NCI-H2029 (cell line): ENCODE measurements around the gene NEUROD2.

ENCODE experiments used
- DNase-seq: peaks from one replicate; lab custom pipeline; 2025; lab: John Stamatoyannopoulos, UW

Gene NEUROD2

DNA sequence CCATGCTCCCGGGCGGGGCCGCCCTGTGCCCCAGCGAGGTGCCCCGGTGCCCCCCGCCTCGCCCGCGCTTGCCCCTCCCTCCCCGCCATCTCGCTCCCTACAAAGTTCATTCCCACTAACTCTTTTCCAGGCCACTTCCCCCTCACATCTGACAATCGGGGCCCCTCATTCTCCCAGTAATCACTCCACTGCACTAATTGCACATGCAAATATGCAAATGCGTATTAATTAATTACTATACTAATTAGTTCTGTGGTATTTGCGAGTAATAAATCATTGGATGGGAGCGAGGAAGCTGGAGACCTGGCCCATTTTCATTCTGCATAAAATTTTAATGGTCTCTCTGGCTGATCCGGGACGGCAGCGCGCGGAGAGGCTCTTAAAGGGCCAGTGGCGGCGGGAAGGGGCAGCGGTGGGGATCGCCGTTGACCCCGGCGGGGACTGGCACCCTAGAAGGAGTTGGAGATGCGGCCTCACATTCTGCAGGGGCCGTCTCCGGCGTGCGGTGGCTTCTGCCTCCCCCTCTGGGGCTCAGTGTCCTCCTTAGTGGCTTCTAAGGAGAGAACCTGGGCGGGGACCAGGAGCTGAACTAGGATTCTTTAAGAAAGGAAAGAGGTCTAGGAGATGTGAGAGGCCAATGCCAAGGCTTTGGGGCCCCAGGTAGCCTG, 10.7 kb upstream of the NEUROD2 start:
- DNase-seq, result peak; percentile 26

DNA sequence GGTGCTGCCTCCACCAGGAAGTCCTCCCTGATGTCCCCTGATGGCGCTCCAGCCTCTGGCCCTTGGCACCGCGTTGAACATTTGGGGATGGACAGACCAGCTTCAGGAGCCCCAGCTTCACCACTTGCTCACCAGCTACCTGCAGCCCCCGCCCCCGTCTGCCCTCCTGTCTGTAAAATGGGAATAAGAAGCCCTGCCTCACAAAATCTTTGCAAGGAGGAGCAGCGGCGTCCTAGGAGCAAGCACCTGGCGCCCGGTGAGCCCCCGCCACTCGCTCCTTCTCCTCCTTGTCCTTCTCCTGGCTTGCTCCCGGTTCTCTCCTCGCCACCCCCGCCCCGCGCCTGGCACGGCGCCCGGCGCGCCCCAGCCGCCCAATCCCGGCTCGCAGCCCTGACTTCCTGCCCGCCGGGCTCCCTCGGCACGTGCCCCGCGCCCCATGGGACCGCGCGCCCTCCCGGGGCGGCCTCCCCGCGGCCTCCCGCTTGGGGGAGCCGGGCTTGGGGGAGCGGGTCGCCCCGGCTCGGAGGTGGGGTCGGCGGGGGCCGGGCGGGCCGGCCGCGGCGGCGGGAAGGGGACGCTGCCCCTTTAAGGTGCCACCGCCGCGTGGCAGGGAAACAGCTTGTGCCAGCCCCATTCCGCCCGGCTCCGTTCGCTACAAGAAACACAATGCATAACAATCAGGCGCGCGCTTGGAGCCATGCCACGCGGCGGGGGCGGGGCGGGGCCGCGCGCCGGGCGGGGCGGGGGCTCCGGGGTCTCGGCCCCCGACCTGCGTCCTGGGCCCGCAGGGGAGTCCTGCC, 9.9 kb upstream of the NEUROD2 start:
- peak; percentile 54 for DNase-seq

DNA sequence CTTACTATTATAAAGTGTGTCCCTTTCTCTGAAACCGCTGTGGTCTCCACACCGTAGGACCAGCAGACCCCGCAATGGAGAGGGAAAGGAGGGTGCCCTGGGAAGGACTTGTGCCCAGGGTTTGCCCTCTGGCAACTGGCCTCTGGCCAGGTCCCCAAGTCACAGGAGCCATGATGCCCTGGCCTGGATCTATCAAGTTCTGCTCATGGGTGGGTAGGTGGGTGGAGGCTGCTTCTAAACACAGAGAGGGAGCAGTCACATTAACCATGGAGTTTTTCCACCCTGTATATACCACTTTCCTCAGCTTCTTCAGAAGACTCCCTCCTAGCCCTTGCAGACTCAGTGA, 9.4 kb upstream of the NEUROD2 start:
- no peak for DNase-seq

DNA sequence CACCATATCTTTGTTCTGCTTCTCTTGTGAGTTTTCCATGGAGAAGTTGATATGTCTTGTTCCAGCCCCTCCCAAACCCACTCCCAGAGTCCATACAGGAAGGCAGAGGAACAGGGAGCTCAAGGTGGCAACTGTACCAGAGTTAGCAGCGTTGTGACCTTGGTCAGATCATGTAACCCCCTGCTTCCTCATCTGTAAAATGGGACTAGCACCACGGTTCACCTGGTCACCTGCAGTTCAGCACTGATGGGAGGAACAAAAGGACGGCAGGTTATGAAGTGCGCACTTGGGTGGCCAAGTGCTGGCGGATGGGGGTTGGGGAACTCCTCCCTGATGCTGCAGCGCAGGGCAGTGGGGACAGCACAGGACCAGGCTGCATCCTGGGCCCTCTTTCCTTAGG, 7.7 kb upstream of the NEUROD2 start:
- DNase-seq, result no peak

DNA sequence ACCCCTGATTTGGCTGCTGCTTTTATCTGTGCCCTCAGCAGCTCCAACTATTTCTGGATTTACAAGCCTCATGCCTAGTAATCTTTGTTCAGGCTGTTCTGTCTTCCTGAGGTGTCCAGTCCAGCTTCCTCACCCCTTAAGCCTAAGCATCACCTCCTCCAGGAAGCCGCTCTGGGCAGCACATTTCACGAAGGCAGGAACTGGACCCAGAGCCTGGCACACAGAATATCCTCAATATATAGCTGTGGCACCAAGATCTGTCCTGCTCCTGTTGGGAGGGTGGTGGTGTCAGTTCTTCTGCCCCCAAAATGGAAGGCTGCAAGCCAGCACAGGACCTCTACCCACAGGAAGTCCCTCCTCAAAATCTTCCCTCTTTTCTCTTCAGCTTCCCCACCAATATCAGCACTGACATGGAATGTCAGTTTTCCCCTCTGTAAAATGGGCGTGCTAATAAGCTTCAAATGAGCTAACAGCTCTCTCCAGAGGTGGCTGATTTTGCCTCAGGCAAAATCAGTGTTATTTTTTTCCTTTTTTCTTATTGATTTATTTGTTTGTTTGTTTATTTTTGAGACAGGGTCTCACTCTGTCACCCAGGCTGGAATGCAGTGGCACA, 6.9 kb upstream of the NEUROD2 start:
- no peak for DNase-seq

DNA sequence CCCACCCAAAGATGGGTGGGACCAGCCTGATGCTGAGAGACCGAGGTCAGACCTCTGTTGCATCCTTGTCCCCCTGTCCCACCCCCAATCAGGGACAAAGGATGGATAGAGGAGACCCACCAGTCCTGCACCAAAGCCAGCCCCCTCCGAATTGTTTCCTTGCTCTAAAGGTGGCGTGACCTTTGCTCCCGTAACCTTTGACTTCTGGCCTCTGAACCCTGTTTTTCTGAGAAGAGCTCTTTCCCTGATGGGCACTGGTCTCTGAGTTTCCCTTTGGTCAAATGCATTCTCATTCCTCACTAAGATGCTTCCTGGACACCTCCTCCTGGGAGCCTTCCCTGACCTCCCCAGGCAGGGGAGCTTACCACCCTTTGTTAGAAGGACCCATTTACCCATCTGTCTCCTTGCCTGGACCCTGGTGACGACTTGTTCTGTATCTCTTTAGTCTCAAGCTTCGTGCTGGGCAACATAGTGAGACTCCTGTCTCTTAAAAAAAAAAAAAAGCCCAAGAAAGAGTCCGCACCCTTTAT, 5.3 kb upstream of the NEUROD2 start:
- no peak for DNase-seq

DNA sequence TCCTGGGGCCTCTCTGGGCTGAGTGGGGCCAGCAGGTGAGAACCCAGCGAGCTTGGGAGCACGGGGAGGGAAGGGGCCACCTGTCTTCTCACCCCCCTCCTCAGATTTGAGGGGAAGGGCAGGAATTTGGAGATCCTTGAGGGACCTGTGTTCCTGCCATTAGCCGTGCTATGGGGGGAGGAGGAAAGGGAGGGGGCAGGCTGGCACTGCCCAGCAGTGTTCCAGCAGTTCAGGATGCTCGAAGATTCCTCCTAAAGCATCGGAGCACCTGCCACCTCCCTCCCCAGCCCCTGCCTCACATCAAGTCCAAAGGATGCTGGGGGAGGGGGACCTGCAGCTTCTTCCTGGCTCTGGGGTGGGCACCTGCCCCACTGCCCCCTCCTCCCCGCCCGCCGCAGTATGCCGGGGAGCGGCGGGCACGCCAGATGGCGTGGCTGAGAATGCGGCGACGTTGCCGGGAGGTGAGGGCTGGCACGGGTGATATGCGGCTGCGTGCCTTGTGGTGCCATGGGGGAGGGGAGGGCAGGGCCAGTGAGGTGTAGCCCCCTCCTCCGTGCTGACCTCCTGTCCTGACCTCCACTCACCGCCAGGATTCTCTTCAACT, 4.7 kb upstream of the NEUROD2 start:
- DNase-seq, result no peak

GRCh38 chr17:39611401-39612112, 3.8 kb upstream of the NEUROD2 start:
- DNase-seq, result no peak

DNA sequence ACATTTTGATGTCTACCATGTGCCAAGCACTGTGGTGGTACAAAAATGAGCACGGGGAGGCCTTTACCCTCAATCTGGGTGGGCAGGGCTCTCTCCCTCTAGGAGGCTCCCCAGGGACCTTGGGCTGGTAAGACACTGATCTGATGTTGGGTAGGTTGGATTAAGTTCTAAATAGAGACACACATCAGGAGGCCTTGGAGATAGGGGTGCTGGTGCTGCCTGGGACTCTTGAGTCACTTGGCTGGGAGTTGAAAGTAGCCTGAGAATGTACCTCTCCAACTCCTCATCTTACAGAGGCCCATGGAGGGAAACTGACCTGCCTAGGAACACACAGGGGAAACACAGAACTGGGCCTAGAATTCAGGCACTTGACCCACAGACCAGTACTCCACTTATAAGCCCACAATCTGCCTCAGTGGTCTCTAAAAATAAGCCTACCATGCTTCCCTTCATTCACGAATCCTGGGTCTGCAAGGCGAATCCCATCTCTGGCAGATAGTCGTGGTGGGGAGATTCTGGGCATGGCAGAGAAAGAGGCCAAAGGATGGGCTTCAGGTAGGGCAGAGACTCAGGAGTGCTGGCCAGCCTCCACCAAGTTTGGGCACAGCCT, 1.8 kb upstream of the NEUROD2 start:
- no peak for DNase-seq

DNA sequence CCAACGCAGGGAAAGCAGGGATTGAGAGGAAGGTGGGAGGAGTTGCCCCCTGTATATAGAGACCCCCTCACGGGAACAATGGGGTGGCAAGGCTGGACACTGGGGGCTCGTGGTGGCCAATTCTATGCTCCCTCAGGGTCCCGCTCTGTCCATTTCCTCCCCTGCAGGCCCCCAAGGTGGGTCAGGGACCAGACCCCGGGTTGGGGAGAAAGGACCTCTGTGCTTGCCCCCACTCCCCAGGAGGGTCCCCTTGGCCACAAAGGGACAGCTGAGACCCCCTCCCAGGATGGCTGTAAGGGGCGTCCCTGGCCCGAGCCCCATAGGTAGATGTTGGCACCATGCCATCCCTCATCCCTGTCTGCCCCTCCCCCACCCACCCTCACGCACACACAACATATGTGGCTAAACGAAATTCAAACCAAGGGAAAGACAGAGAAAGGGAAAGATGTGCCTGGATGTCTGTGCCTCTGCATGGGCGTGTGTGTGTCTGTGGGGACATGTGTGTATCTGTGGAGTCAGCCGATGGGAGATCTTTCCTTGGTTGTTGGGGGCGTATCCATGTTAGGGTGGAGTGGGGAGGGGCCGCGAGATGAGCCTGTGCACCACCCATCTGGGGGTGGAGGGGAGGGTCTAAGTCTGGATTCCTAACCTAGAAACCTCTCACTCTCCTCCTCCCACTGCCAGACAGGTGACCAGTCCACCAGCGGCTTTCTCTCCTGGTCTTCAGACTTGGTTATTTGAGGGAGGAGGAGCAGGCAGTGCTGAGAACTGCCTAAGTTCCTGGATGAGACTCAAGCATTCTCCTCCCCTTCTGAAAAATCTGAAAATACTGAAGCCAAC, 642 bp upstream of the NEUROD2 start:
- no peak for DNase-seq

DNA sequence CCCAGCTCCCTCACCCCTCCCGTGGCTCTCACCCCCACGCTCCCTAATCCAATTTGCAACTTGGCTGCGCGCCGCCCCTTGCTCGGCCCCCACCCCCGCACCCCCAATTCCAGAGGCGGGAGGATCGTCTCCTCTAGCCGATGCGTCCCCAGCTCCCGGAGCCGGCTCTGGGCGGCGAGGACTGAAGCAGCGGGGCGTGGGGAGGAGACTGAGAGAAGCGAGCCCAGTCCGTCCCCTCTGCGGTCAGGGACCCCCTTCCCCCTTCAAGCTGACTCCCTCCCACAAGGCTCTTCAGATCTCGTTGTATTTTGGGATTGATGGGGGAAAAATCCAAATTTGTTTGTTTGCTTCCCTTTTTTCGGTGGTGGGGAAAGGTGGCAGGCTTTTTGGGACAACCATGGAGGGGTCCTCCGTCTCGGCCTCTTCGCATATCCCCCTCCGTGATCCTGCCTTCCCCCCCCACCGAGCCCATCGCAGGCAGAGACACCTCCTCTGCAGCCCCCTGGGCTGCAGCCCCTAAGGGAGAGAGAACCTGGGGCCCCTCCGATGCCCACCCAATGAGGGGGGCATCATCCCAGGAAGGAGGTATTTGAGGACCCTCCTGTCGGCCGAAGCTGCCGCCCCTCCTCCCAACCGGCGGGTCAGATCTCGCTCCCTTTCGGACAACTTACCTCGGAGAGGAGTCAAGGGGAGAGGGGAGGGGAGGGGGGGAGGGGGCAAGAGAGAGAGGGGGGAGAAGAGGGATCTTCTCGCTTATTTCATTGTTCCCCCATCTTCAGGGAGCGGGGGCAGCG, 466 bp downstream of the NEUROD2 start:
- no peak for DNase-seq

DNA sequence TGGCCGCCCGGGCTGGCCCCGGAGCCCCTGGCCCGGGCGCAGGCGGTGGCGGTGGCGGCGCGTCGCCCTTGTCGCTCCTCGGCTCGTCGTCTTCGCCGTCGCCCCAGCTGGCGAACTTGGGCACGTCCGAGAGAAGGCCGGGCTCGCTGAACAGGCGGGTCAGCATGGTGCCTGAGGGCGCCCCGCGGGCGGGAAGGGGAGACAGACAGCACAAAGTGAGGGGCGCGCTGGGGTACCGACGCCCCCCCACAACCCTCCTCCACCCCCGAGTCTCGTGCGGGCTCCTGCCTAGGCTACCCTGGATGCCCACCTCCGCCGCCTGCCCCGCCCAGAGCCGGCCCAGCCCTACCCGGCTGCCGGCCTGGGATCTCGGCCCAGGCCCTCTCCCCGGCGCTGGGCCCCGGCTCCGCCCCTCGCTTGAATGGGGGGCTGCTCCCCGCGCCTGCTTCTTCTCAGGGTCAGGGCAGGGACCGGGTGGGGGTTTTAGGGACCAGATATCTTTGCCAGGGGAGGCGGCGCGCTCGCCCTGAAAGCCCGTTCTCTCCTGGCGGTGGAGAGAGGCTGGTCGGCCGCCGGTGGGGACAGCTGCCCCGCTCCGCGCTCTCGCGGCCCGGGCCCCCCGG, 1.2 kb downstream of the NEUROD2 start:
- no peak for DNase-seq

DNA sequence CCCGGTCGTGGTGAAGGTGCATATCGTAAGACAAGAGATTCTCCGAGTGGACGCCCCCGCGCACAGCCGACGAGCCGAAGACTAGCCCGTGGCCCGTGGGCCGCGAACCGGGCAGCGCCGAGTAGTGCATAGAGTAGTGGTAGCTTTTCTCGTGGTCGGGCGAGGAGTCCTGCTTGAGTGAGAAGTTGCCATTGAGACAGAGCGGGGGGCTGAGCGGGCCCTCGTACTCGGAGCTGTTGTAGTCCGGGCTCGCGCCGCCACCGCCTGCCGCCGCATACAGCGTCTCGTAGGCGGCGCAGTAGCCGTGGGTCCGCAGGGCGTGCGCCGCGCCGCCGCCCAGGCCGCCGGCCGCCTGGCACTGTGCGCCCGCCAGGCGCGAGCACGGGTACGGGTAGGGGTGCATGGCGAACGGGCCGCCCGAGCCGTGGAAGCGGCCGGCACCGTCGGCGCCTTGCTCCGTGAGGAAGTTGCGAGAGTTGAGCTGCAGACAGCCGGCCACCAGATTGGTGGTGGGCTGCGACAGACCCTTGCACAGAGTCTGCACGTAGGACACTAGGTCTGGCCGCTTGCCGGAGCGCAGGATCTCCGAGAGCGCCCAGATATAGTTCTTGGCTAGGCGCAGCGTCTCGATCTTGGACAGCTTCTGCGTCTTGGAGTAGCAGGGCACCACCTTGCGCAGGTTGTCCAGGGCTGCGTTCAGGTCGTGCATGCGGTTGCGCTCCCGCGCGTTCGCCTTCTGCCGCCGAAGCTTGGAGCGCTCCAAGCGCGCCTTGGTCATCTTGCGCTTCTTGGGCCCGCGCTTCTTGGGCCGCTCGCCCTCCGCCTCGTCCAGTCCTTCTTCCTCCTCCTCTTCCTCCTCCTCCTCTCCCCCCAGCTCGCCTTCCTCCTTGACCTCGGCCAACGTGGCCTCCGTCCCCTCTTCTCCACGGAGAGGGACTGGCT, 2.0 kb downstream of the NEUROD2 start:
- no peak for DNase-seq

- no peak for DNase-seq
Measured at GRCh38 chr17:39604911-39605491, 2.7 kb downstream of the NEUROD2 start.

GRCh38 chr17:39603304-39604016, 4.3 kb downstream of the NEUROD2 start:
- no peak for DNase-seq

DNA sequence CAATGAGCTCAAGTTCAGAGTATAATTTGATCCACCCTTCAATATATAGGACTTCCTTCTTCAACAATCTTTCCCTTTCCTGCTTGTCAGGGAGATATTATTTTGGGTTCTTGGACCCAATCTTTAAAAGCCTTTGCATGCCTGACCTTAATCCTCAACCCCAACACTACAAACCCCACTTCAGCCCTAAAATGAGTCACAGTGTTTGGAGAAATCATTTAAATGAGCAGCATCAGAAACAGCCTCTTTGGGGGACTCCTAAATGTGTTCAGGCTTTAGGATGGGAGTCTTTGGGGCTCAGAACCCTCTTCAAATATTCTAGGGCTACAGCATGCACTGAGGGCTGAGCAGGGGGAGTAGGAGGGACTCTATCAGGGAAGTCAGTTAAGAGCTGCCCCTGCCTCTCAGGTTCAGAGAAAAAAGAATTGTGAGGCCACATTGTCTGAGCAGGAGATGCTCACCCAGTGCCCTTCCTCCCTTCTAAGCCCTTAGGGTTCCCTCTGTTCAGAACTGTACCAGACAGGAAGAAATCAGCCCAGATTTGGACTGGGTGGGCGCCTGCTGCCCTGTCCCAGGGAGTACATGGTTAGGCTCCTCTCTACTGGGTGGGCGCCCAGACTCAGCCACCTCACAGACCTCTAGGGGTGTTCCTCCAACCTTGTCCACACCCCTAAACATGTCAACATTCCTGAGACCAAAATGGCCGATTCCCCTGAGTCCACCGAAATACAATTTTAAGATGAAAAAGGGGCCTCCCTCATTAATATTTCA, 5.0 kb downstream of the NEUROD2 start:
- DNase-seq, result no peak
